OCI-LY1 (cell line): ENCODE results near the gene JADE3.

Experiments
- EZH2 ChIP-seq: fragments of 200-600 bp; sonication (generic), shearing (Covaris generic); IDR thresholded peaks from 2 replicates; pipeline ENCODE4 v1.8.0; 2017; ENCODE audit warnings: borderline replicate concordance, mixed run types, mild to moderate bottlenecking, antibody characterized with exemption, low read length, moderate library complexity, mixed read lengths
- TF ChIP-seq, protein P1 (sequence below): fragments of 200-600 bp; sonication (generic), shearing (Covaris generic); IDR thresholded peaks from 2 replicates; pipeline ENCODE4 v1.5.1; 2017; ENCODE audit warnings: mild to moderate bottlenecking, antibody characterized with exemption, low read length, moderate library complexity, mixed read lengths

DNA sequence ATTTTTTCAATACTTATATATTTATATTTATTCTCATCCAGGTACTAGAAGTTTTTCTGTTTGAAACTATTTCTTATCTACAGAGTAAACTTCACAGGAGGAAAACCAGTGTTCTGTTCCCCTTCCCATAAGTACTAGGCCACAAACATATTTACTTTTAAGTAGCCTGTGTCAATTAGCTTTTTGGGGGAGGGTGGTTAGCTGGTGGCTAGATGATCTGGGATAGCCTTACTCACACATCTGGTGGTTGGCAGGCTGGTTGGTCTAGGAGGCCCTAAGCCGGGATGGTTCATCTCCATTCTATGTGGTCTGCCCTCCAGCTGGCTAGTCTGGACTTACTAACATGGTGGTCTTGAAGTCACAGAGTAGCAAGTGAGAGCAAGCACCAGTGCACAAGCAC, 6.2 kb downstream of the JADE3 start:
- TF ChIP-seq, protein P1, sequence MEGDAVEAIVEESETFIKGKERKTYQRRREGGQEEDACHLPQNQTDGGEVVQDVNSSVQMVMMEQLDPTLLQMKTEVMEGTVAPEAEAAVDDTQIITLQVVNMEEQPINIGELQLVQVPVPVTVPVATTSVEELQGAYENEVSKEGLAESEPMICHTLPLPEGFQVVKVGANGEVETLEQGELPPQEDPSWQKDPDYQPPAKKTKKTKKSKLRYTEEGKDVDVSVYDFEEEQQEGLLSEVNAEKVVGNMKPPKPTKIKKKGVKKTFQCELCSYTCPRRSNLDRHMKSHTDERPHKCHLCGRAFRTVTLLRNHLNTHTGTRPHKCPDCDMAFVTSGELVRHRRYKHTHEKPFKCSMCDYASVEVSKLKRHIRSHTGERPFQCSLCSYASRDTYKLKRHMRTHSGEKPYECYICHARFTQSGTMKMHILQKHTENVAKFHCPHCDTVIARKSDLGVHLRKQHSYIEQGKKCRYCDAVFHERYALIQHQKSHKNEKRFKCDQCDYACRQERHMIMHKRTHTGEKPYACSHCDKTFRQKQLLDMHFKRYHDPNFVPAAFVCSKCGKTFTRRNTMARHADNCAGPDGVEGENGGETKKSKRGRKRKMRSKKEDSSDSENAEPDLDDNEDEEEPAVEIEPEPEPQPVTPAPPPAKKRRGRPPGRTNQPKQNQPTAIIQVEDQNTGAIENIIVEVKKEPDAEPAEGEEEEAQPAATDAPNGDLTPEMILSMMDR, result no peak
- TF ChIP-seq EZH2, result no peak
